ENCODE data around the gene DOCK6.
"Not testable (repeated sequence)": the region's sequence is repeated elsewhere in the genome, so short reads cannot be mapped to it uniquely, and the experiment has no call there.

Gene DOCK6

GRCh38 chr19:11196406-11197287 is 65.7 kb downstream of the DOCK6 start:
- no peak for DNase-seq (ENCODE audit: low read depth)

GRCh38 chr19:11195681-11196080 is 66.6 kb downstream of the DOCK6 start:
- DNase-seq (ENCODE audit: low read depth), result no peak

GRCh38 chr19:11194656-11195558 is 67.4 kb downstream of the DOCK6 start:
- no peak for DNase-seq (ENCODE audit: low read depth)

DNA sequence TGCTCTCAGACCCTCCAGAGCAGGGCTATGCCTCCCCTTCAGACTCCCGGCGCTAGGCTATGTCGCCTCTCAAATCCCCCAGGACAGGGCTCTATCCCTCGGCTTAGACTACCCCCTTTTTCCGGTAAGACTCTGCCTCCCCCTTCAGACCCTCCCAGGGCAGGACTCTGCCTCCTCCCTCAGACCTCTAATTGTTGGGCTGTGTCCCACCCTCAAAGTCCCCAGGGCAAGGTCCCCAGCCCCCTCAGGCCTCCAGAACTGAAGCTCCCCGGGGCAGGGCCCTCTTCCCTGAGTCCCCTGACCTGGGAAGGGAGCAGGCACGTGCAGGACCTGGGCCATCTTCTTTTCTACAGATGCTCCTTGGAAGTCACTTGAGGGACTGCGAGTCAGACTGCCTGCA is 68.2 kb downstream of the DOCK6 start:
- DNase-seq (ENCODE audit: low read depth), result no peak

DNA sequence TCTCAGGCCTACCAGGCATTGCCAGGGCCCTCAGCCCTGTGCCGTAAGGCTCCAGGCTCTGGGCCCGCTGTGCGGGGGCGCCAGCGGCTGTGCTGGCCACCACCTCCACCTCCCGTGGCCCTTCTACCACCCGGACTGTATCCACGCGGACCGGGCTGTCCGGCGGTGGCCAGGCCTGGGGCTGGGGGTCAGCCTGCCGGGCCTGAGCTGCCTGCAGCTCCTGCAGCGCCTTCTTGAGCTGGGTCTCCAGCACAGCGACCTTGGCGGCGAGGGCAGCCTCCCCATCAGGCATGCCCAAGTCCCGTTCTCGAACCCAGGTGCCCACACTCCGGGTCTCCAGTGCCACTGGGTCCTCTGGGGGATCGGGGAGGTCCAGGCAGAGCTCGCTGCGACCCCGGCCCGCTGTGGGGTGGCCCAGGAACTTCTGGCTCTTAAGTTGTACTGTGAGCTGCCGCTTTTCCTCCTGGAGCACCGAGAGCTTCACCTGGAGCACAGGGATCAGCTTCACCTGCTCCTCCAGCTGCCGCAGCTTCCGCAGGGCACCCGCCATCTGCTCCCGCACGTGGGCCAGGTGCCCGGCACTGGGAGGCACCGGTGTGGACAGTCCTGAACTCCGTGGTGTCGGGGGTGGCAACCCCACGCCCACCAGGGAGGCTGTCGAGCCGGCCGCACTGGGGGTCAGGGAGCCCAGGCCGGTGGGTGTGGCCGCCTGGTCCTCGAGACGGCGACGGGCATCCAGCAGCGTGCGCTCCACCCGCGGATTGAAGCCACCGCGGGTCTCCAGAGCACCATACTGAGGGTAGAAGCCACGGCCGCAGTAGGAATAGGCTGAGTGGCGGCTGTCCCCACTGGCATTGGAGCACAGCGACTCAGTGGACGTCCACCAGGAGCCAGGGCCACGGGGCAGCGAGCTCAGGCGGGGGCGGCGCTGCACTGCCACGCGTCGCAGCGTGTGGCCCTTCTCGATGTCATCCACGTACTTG is 69.1 kb downstream of the DOCK6 start:
- no peak for DNase-seq (ENCODE audit: low read depth)

GRCh38 chr19:11191934-11192333 is 70.4 kb downstream of the DOCK6 start:
- DNase-seq (ENCODE audit: low read depth), result no peak

DNA sequence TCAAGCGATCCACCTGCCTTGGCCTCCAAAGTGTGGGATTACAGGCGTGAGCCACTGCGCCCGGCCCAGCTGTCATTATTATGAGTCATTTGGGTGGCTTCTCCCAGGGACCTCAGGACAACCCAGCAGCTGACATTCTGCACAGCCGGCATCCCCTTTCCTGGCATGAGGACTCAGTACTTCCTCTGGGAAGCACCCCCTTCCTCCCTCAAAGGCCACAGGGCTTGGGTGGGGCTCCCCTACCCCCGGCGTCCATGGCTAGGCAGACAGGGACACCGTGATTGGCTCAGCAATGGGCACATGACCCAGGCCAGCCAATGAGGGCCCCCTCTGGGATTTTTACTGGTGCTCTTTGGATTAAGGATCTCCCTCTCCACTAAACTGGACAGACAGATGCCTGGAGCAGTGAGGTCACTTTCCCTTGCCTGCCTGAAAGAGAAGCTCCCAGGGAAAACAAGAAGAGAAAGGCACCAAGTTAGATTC is 71.0 kb downstream of the DOCK6 start:
- no peak for DNase-seq (ENCODE audit: low read depth)

DNA sequence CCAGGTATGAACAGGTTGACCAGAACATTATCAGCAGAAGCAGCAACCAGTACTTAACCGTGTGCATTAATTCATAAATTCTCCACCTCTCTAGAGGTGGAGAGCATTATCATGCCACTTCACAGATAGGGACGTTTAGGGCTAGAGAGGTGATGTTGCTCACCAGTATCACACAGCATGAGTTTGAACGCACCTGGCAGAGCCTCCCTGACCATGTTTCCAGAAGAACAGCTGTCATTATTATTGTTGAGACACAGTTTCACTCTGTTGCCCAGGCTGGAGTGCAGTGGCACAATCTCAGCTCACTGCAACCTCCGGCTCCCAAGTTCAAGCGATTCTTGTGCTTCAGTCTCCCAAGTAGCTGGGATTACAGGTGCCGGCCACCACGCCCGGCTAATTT is 71.8 kb downstream of the DOCK6 start:
- no peak for DNase-seq (ENCODE audit: low read depth)

- no peak for DNase-seq (ENCODE audit: low read depth)
Observed at GRCh38 chr19:11187441-11187840, 74.9 kb downstream of the DOCK6 start.

GRCh38 chr19:11182994-11183393 is 79.3 kb downstream of the DOCK6 start:
- no peak for DNase-seq (ENCODE audit: low read depth)

DNA sequence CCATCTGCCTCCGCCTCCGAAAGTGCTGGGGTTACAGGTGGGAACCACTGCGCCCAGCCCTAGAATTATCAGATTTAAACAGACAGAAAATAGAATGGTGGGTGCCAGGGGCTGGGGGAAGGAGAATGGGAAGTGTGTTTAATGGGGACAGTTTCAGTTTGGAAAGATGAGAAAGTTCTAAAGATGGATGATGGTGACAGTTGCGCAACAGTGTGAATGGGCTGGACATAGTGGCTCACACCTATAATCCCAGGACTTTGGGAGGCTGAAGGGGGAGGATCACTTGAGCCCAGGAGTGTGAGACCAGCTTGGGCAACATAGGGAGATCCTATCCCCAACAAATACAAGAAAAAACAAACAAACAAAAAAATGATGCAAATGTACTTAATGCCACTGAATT is 80.8 kb downstream of the DOCK6 start:
- DNase-seq (ENCODE audit: low read depth), result no peak

GRCh38 chr19:11180975-11181374 is 81.3 kb downstream of the DOCK6 start:
- not testable (repeated sequence) for DNase-seq (ENCODE audit: low read depth)

DNA sequence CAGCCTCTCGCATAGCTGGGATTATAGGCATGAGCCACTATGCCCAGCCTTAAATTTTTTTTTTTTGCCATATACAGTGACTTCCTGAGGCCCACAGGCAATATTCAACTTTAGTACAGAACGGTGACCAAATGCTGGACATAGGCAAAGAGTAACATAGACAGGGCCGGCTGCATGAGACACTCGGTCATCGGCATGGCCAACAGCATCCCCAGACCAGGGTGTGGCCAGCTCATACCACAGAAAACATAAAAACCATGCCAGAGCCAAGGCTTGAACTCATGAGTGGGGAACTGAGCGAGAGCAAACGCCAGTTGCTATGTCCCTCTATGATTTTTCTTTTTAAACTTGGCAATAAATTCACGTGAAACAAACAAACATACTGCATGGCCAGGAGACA is 82.0 kb downstream of the DOCK6 start:
- no peak for DNase-seq (ENCODE audit: low read depth)

DNA sequence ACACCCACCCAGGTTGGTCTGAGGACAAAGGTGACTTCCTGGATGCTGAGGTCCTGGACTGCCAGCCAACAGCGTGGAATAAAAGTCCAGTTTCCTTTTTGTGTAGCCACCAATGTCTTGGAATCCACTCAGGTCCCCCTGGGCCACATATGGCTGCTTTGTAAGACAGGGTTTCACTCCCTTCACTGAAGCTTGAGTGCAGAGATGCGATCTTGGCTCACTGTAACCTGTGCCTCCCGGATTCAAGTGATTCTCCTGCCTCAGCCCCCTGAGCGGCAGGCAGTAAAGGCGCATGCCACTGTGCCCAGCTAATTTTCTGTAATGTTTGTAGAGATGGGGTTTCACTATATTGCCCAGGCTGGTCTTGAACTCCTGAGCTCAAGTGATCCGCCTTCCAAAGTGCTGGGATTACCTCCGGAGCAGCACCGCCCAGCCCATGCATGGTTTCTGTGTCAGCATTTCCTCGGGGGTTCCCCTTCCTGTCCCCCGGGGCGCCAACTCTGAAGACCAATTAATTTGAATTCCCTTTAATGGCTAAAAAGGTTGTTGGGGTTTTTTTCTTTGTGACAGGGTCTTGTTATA is 82.5 kb downstream of the DOCK6 start:
- no peak for DNase-seq (ENCODE audit: low read depth)

DNA sequence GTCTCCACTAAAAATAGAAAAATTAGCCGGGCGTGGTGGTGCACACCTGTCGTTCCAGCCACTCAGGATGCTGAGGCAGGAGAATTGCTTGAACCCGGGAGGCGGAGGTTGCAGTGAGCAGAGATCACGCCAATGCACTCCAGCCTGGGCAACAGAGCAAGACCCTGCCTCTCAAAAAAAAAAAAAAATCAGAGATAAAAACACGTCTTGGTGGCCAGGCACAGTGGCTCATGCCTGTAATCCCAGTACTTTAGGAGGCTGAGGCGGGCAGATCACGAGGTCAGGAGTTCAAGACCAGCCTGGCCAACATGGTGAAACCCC is 83.2 kb downstream of the DOCK6 start:
- DNase-seq (ENCODE audit: low read depth), result not testable (repeated sequence)

DNA sequence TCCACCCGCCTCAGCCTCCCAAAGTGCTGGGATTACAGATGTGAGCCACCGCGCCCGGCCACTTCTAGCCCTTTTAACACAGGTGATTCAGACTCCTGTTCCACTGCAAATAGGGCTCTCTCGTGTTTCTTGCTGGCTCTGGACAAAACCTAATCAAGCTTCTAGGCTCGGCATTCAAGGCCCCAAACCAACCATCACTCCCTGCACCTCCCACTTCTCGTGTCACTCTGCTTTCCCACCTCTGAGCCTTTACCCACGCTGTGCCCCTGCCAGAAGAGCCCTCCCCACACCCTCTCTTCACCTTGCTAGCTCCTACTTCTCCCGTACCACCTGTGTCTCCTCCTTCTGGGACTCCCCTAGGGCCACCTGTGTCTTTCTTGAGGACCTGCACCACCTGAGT is 84.7 kb downstream of the DOCK6 start:
- no peak for DNase-seq (ENCODE audit: low read depth)

DNA sequence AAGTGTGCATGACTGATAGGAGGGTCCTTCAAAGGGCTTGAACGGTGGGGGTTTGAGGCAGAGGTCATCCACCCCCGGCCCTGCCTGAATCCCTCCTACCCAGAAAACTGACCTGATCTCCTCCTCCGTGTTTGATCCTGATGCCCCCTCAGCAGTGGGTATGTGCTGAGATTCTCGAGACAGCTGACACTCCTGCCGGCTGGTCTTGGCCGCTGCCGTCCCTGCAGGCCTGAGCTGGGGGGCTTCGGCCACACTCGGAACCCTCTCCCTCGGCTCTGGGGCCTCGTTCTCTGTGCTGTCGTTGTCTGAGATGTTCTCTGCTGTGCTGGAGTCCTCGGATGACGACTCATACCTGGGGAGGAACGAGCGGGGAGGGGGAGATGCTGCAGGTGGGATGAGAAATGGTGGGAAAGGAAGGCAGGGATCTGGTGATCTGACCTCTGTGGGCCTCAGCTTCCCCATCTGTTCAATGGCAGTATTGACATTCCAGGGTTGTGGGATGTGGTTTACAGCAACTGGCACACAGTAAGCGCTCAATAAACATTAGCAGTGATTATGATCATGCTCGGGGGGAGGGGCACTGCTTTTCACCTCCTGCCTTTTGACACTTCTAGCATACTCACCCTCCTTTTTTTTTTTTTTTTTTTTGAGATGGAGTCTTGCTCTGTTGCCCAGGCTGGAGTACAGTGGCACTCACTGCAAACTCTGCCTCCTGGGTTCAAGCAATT is 85.7 kb downstream of the DOCK6 start:
- DNase-seq (ENCODE audit: low read depth), result no peak

DNA sequence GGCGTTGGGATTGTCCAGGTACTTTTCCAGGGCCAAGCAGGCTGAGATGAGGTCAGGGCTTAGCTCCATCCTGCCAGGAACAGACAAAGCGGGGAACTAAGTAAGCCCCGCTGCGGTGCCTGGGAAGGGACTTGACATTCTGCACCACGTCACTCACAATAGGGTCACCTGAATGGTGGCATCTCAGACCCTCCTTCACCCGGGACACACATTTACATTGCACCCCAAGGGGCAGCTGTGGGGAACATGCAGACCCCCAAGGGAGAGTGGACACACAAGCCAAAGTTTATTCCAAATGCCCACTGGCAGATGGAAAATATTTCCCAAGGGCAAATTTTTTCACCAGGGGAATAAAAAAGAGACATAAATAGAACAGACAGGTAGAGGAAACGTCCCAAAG is 86.4 kb downstream of the DOCK6 start:
- DNase-seq (ENCODE audit: low read depth), result no peak

GRCh38 chr19:11174336-11174735 is 88.0 kb downstream of the DOCK6 start:
- no peak for DNase-seq (ENCODE audit: low read depth)

- DNase-seq (ENCODE audit: low read depth), result no peak
Observed at GRCh38 chr19:11173516-11174155, 88.7 kb downstream of the DOCK6 start.

Measured in activated T-cell treated with anti-CD3 and anti-CD28 coated beads for 1 hour (primary cell).